ENCODE data around the gene GPR152.
"Not testable (repeated sequence)": the region's sequence is repeated elsewhere in the genome, so short reads cannot be mapped to it uniquely, and the experiment has no call there.

Gene GPR152

DNA sequence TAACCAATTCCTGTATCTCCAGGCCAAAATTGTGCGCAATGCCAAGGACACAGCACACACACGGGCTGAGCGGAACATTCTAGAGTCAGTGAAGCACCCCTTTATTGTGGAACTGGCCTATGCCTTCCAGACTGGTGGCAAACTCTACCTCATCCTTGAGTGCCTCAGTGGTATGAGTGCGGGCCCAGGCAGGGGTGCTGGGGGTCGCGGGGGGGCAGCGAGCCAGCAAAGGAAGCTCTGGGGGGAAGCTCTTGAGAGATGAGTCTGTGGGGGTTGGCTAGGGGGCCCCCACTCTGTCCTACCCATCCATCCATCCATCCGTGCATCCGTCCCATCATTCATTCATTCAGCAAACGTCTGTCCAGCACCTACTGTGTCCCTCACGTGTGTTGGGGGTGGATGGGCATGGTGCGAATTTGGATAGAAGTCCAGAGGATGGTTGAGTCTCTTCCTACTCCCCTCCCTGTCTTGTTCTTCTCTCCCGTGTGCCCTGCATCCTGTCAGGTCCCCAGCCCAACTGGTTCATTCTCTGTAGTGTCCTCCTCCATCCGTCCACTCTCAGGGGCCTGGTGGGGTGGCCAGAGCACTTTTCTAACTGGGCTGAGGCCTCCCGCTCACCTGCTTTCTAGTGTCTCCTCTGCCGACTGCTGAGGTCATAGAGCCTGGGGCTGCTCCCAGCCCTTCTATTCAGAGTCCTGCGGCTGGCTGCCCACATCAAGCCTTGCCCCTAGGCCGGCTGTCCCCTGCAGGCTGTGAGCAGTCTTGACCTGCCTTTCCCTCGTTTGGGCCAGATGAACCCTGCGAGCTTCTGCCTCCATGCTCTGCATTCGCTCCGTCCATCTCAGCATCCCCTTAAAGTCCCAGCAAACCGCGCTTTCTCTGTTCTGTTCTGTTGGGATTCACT is 20.9 kb downstream of the GPR152 start:
- FAIRE-seq: no peak
- no peak for DNase-seq (ENCODE audit: extremely low spot score, insufficient read length, low read depth)

DNA sequence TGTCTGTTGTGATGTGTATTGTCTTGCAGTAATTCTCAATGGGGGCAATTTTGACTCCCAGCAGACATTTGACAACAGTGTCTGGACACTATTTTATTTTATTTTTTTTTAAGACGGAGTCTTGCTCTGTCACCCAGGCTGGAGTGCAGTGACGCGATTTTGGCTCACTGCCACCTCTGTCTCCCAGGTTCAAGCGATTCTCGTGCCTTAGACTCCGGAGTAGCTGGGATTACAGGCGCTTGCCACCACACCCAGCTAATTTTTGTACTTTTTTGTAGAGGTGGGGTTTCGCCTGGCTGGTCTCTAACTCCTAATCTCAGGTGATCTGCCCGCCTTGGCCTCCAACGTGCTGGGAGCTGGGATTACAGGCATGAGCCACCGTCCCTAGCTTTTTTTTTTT is 22.8 kb downstream of the GPR152 start:
- no peak for FAIRE-seq
- no peak for DNase-seq (ENCODE audit: extremely low spot score, insufficient read length, low read depth)

DNA sequence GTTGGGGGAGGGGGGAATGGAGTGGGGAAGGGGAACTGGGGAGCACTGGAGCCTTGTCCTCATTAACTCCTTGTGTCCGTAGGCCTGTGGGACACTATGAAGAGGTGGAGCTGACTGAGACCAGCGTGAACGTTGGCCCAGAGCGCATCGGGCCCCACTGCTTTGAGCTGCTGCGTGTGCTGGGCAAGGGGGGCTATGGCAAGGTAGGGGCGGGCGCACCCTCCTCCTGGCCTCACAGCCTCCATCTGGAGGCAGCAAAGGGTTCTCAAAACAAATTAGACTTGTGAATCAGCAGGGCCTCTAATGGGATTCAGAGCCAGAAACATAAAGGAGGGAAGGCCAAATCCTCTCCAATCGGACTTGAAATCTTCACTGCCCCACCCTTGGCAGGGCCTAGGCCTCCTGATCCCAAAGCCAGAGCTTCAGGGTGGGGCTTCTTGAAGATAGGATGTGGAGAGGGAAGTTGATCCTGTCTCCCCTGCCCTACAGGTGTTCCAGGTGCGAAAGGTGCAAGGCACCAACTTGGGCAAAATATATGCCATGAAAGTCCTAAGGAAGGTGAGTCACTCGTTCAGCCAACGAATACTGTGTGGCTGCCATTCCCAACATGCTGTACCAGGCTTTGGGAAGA is 23.4 kb downstream of the GPR152 start:
- FAIRE-seq (no peak), DNase-seq (ENCODE audit: extremely low spot score, insufficient read length, low read depth) (no peak)

DNA sequence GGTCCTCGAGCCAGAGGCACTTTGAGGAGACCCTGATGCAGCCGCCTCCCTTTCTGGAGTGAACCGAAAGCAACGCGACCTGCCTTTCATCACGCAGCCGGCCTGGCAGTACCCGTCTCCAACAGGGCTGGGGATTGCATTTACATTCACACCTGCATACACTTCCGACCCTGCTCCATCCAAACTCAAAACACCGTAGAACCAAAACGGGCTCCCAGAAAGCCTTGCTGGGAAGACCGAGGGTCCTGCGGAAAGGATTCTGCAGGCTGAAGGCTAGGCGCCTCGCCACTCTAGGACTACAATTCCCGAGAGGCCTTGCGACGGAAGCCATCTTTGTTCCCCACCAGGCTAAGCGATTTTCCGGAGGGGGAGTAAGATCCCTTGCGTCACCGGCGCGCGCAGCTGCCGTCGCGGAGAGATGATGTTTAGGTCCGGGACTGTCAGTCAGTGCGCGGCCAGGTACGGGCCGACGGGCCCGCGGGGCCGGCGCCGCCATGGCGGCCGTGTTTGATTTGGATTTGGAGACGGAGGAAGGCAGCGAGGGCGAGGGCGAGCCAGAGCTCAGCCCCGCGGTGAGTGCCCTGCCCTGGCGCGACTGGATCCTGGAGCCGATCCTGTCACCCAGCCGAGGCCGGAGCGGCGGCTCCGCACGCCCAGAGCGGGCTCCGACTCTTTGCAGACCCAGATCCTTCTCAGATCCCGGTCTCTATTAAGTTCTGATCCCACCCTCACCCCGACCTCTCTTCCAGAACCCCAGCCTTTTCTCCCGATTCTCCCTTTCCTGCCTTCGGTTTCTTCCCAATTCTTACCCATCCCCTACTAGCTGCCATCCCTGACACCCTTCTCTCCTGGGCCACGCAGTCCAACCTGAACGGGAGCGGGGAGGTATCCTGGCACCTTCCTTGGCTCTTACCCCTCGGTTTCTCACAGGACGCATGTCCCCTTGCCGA is 24.2 kb downstream of the GPR152 start, which contains the start of gene RPS6KB2:
TSS of gene RPS6KB2 (plus strand) at position 443 of the 950 bp plus-strand sequence. CDS start at position 495, 52 bp downstream.
- peak; percentile 98 for FAIRE-seq
- DNase-seq (ENCODE audit: extremely low spot score, insufficient read length, low read depth): peak; percentile 96

DNA sequence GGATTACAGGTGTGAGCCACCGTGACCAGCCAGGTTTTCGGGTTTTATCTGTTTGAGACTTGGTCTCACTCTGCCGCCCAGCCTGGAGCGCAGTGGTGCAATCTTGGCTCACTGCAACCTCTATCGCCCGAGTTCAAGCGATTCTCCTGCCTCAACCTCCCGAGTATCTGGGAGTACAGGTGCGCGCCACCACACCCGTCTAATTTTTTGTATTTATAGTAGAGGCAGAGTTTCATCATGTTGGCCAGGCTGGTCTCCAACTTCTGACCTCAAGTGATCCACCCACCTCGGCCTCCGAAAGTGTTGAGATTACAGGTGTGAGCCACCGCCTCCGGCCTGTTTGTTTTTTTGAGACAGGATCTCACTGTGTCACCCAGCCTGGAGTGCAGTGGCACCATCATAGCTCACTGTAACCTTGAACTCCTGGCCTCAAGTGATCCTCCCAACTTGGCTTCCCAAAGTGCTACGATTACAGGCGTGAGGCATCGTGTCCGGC is 25.1 kb downstream of the GPR152 start:
- not testable (repeated sequence) for FAIRE-seq; DNase-seq (ENCODE audit: extremely low spot score, insufficient read length, low read depth)

DNA sequence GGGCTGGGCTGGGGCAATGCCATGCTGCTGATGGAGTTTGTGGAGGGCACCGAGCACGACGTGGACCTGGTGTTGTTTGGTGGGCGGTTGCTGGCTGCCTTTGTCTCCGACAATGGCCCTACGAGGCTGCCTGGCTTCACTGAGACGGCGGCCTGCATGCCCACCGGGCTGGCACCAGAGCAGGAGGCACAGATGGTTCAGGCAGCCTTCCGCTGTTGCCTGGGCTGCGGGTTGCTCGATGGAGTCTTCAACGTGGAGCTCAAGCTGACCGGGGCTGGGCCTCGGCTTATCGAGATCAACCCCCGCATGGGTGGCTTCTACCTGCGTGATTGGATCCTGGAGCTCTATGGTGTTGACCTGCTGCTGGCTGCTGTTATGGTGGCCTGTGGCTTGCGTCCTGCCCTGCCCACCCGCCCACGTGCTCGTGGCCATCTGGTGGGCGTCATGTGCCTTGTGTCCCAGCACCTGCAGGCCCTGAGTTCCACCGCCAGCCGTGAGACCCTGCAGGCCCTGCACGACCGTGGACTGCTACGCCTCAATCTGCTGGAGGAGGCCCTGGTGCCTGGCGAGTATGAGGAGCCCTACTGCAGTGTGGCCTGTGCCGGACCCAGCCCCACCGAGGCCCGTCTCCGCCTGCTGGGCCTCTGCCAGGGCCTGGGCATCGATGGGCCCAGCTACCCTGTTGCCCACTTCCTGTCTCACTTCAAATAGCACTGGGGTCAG is 28.5 kb downstream of the GPR152 start:
- no peak for FAIRE-seq
- no peak for DNase-seq (ENCODE audit: extremely low spot score, insufficient read length, low read depth)

DNA sequence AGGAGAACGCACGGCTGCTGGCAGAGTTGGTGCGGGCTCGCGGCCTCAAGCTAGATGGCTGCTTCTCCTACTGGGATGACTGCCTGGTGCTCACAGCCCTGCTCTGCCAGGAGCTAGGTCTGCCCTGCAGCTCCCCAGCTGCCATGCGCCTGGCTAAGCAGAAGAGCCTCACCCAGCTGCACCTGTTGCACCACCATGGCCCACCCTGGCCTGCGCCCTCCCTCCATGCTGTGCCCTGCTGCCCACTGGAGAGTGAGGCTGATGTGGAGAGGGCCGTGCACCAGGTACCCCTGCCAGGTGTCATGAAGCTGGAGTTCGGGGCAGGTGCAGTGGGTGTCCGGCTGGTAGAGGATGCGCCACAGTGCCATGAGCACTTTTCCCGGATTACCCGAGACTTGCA is 29.1 kb downstream of the GPR152 start:
- FAIRE-seq (no peak), DNase-seq (ENCODE audit: extremely low spot score, insufficient read length, low read depth) (no peak)

DNA sequence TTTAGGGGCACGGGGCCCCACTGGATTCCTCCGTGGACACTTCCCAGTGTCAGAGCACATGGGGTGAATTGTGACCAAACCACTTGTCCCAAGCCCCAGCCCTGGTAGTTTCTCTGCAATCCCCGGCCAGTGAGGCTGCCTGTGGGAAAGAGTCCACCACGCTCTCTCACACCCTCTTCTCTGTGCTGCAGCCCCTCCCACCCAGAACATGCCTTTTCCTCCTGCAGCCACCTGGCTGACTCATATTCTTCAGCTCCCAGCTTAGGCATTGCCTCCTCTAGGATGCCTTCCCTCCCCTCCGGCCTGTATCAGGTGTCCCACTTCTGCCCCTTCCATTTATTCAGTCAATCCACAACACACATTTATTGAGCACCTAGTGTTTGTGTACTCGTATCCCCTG is 29.6 kb downstream of the GPR152 start:
- DNase-seq (ENCODE audit: extremely low spot score, insufficient read length, low read depth): no peak
- FAIRE-seq: no peak

DNA sequence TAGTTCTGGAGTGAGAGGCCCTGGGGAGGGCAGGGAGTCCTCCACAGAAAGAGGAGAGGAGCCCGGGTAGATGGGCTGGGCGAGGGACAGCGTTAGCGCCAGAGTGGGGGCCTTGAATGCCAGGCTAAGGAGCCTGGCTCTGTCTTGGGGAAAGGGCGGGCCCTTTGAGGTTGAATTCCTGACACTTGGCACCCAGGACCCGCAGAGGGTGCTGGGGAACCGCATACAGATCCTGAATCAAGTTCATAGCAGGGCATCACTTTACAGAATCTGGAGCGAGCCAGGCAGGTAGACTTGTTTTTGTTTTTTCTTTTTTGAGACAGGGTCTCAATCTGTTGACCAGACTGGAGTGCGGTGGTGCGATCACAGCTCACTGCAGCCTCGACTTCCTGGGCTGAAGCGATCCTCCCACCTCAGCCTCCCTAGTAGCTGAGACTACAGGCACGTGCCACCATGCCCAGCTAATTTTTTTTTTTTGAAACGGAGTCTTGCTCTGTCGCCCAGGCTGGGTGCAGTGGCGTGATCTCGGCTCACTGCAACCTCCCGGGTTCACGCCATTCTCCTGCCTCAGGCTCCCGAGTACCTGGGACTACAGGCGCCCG is 31.0 kb downstream of the GPR152 start:
- FAIRE-seq (no peak), DNase-seq (ENCODE audit: extremely low spot score, insufficient read length, low read depth) (no peak)

DNA sequence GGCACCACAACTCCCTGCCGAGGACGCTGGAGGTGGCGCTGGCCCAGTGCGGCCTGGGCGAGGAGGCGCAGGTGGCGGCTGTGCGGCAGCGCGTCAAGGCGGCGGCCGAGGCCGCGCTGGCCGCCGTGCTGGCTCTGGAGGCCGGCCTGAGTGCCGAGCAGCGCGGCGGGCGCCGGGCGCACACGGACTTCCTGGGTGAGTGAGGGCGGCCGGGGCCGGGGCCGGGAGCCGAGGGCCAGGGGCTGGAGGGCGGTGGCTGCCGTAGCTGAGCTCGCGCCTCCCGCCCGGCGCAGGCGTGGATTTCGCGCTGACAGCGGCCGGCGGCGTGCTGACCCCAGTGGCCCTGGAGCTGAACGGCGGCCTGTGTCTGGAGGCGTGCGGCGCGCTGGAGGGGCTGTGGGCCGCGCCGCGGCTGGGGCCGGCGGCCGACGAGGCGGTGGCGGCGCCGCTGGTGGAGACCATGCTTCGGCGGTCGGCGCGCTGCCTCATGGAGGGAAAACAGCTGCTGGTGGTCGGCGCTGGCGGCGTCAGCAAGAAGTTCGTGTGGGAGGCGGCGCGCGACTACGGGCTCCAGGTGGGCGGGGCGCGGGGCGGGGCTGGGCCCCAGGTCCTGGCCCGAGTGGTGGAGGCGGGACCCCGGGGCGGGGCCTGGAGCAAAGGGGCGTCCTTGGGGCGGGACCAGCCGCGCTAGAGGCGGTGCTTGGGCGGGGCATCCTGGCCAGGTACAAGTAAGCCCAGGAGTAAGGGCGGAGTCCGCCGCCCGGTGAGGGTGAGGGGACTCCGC is 31.7 kb downstream of the GPR152 start:
- peak; percentile 97 for DNase-seq (ENCODE audit: extremely low spot score, insufficient read length, low read depth)
- peak; percentile 92 for FAIRE-seq

DNA sequence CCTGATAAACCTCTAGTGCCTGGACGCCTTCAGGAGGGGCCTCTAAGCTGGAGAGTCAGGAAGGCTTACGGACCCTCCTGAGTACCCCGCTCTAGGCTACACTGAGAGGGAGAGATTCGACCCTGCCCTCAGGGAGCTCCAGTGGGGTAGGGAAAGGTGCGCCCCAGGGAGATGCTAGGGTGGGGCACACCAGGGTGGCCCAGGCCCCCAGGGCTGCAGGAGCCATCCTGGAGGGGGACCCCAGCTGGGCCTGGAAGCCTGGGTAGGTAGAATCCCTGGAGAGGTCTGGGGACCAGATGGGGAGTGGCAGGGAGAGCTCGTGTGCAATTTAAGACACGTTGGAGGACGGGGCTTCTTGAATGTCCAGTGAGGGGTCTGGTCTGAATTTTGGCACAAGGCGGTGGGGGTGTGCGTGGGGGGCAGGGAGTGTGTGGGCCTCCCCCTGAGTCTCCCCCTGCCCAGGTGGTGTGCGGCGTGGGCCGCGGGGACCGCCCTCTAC is 32.3 kb downstream of the GPR152 start:
- FAIRE-seq: no peak
- DNase-seq (ENCODE audit: extremely low spot score, insufficient read length, low read depth): no peak

DNA sequence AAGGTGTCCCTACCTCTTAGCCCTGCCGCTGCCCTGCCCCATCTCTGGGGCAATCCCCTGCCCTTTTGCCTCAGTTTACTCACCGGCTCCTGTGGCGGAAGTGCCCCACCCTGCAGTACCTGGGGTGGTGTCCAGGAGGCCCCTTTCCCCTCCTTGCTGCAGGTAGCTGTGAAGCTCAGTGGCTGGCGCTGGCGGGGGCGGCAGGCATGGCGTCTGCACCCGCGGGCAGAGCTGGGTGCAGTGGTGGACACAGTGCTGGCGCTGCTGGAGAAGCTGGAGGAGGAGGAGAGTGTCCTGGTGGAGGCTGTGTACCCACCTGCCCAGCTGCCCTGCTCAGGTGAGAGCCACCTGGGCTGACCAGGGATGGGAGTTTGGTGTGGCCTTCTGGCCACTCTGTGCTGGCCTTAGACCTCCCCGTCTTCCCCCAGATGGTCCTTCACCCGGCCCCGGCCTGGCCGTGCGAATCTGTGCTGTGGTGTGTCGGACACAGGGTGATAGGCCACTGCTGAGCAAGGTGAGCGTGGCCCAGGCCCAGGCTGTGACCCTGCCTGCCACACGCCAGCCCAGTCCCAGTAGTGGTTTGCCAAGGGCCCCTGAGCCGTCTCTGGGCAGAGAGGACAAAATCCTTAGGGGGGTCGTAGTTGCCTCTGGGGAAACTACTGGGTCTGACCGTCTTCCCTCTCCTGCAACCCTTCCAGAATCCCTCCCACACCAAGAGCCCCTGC is 33.0 kb downstream of the GPR152 start:
- DNase-seq (ENCODE audit: extremely low spot score, insufficient read length, low read depth): no peak
- FAIRE-seq: no peak

DNA sequence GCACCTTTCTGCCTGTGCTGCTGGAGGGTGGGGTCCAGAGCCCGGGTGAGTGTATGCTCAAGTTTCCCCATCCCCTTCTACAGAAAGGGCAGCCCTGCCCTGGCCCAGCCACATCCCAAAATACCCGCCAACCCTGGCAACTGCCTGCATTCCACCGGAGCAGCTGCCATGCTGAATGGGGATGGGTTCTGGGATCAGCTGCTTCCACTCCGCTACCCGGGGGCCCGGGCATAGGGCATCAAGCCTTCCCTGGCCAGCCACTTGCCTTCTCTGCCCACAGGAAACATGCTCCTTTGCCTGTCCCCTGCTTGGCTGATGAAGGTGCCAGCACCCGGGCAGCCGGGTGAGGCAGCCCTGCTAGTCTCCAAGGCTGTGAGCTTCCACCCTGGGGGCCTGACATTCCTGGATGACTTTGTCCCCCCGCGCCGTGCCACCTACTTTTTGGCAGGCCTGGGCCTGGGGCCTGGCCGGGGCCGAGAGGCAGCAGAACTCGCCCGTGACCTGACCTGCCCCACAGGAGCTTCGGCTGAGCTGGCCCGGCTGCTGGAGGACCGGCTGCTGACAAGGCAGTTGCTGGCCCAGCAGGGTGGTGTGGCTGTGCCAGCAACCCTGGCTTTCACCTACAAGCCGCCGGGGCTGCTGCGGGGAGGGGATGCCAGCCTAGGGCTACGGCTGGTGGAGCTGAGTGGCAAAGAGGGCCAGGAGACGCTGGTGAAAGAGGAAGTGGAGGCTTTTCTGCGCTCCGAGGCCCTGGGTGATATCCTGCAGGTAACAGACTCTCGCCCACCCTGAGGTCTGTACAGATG is 33.9 kb downstream of the GPR152 start:
- FAIRE-seq (no peak), DNase-seq (ENCODE audit: extremely low spot score, insufficient read length, low read depth) (no peak)

DNA sequence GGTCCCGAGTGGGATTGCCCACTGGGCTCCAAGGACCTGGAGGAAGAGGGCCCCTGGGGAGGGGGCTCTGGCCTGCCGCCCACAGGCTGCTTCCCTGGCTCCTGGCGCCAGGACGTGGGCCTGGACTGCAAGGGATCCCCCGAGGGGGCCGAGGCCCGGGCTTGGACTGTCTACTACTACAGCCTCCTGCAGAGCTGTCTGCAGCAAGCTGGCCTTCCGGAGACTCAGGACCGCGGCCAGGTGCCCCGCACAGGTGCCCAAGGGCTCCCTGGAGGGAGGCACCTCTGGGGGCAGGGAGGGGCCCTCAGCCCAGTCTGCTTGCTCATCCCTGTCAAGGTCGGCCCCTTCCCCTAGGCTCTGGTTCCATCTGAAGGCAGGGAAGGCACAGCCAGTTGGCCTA is 35.1 kb downstream of the GPR152 start:
- DNase-seq (ENCODE audit: extremely low spot score, insufficient read length, low read depth) (no peak), FAIRE-seq (no peak)

DNA sequence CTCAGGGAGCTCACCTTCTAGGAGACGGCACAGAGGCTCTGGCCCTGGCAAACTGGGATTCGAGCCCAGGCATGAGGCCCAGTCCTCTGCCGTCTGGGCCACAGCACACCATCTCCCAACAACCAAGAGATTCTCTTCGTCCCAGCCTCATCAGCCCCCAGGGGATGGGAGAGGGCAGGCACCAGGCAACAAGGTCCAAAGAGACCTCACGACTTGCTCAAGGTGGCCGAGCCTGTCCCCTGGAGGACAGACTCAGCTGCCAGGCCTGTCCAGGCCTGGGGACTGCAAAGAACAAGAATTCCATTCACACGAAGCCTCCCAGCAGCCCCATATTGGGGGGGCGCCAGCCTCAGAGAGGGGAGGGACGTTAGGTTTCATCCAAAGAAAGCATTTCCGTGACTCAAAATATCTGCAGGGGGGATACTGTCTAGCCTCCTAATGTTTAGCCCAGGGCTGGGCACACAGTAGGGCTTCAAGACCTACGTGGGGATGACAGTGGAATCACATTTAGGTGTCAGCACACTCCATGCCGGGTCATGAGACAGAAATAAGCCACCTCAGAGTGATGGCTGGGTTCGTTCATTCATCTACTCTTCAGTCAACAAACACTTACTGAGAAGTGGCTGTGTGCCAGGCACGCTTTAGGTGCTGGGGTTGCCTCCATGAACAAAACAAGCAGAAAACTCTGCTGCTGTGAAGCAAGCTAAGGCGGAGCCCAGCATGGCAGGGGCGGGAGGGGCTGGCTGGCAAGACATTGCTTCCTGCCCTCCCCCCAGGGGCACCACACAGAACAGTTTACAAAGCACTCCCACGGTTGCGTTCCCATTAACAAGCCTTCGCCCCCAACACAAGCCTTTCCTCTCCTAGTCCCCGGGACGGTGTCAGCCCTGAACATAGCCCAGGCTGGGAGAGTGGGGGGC is 35.9 kb downstream of the GPR152 start:
- no peak for FAIRE-seq
- no peak for DNase-seq (ENCODE audit: extremely low spot score, insufficient read length, low read depth)
